GM12878 (cell line): ENCODE data around the gene KYAT1. TPM values are rescaled to one million over a fixed set of nuclear protein-coding genes. Genes with fewer than 3 reads are reported as not detected.
A peak's percentile ranks its signal among the peaks of the same experiment; 100 is the strongest.

Experiments used
- BCLAF1 ChIP-seq: fragments of 450-650 bp; IDR thresholded peaks from 2 replicates; pipeline ENCODE4 v1.6.1; 2017; ENCODE audit warnings: antibody characterized with exemption, mild to moderate bottlenecking, moderate library complexity
- BRCA1 ChIP-seq: IDR thresholded peaks from 2 replicates; pipeline ENCODE4 v1.6.1; 2011; ENCODE audit warnings: low read depth, low read length, improper control_type of control experiment
- CBFB ChIP-seq: IDR thresholded peaks from 2 replicates; pipeline ENCODE4 v1.6.1; 2016; ENCODE audit warnings: antibody characterized with exemption, low read depth
- ELK1 ChIP-seq: IDR thresholded peaks from 2 replicates; pipeline ENCODE4 v1.6.1; 2012; ENCODE audit warnings: low read depth, low read length, improper control_type of control experiment
- FOXK2 ChIP-seq: fragments of 450-650 bp; IDR thresholded peaks from 2 replicates; pipeline ENCODE4 v1.6.1; 2017; ENCODE audit warnings: mild to moderate bottlenecking, moderate library complexity
- HCFC1 ChIP-seq: fragments of 150-350 bp; IDR thresholded peaks from 2 replicates; pipeline ENCODE4 v1.6.1; 2014; ENCODE audit warnings: low read length
- HDAC2 ChIP-seq: fragments of 200-600 bp; sonication (generic); IDR thresholded peaks from 2 replicates; pipeline ENCODE4 v1.6.1; 2017
- IKZF1 ChIP-seq: fragments of 450-650 bp; conservative IDR thresholded peaks from 2 replicates; pipeline ENCODE4 v1.6.1; 2017; ENCODE audit warnings: antibody characterized with exemption, mild to moderate bottlenecking
- MTA3 ChIP-seq: IDR thresholded peaks from 2 replicates; pipeline ENCODE4 v1.6.1; 2012; ENCODE audit warnings: low read length, inconsistent platforms, borderline replicate concordance
- RB1 ChIP-seq: fragments of 450-650 bp; formaldehyde crosslinking; IDR thresholded peaks from 2 replicates; pipeline ENCODE4 v1.6.1; 2017; ENCODE audit warnings: mild to moderate bottlenecking, borderline replicate concordance
- TBL1XR1 ChIP-seq: IDR thresholded peaks from 2 replicates; pipeline ENCODE4 v1.6.1; 2012; ENCODE audit warnings: low read depth, low read length, improper control_type of control experiment
- TCF3 ChIP-seq: IDR thresholded peaks from 2 replicates; pipeline ENCODE4 v1.6.1; 2012; ENCODE audit warnings: low read depth, mild to moderate bottlenecking, low read length, borderline replicate concordance; ENCODE audit not compliant: insufficient read depth
- TCF7 ChIP-seq: IDR thresholded peaks from 2 replicates; pipeline ENCODE4 v1.6.1; 2014; ENCODE audit warnings: antibody characterized with exemption, borderline replicate concordance
- ZNF217 ChIP-seq: fragments of 450-650 bp; IDR thresholded peaks from 2 replicates; pipeline ENCODE4 v1.6.1; 2017; ENCODE audit warnings: antibody characterized with exemption, mild to moderate bottlenecking
- ZNF384 ChIP-seq: IDR thresholded peaks from 2 replicates; pipeline ENCODE4 v1.6.1; 2012; ENCODE audit warnings: low read depth, mild to moderate bottlenecking, low read length, improper control_type of control experiment, borderline replicate concordance
- ZNF687 ChIP-seq: fragments of 450-650 bp; IDR thresholded peaks from 2 replicates; pipeline ENCODE4 v1.6.1; 2017; ENCODE audit warnings: mild to moderate bottlenecking, moderate library complexity
- polyA plus RNA-seq, 11 experiments: library from polyadenylated mRNA; depleted of rRNA in 4 of 11; unstranded in 6 of 11; stranded (reverse) in 5 of 11; fragments of >200 nt; fragmentation: Nextera tagmentation in 4 of 11; fragmentation: Illumina TruSeq in 1 of 11; extraction: Ambion mirVana in 4 of 11; extraction: Trizol in 1 of 11; gene quantifications; 1 replicate in 1 of 11; 2 replicates in 10 of 11; pipeline versions ENCODE4 v1.2.1 to v1.2.3, GENCODE V29; 2011 to 2016; ENCODE audit warnings: inconsistent platforms in 2 of 11, missing spikeins in 2 of 11, low read depth in 1 of 11
- total RNA-seq, 4 experiments: library from RNA; depleted of rRNA in 3 of 4; stranded (reverse); fragments of >200 nt in 3 of 4; fragmentation: Illumina TruSeq in 1 of 4; extraction: Trizol in 1 of 4; gene quantifications; 2 replicates each; pipeline versions ENCODE4 v1.2.1 to v1.2.3, GENCODE V29; 2013 to 2021
- TF ChIP-seq, protein P1 (sequence below): fragments of 450-650 bp; IDR thresholded peaks from 2 replicates; pipeline ENCODE4 v1.6.1; 2016; ENCODE audit warnings: mild to moderate bottlenecking
- TF ChIP-seq, protein P2 (sequence below): fragments of 450-650 bp; IDR thresholded peaks from 2 replicates; pipeline ENCODE4 v1.6.1; 2016; ENCODE audit warnings: mild to moderate bottlenecking

The KYAT1 gene
- total and polyA plus RNA-seq, 10 of the 15 experiments (the other 5 are each of a cell fraction or from before 2014, with no cell fraction given): 5.8 to 15.7 (median 11.4) TPM

DNA sequence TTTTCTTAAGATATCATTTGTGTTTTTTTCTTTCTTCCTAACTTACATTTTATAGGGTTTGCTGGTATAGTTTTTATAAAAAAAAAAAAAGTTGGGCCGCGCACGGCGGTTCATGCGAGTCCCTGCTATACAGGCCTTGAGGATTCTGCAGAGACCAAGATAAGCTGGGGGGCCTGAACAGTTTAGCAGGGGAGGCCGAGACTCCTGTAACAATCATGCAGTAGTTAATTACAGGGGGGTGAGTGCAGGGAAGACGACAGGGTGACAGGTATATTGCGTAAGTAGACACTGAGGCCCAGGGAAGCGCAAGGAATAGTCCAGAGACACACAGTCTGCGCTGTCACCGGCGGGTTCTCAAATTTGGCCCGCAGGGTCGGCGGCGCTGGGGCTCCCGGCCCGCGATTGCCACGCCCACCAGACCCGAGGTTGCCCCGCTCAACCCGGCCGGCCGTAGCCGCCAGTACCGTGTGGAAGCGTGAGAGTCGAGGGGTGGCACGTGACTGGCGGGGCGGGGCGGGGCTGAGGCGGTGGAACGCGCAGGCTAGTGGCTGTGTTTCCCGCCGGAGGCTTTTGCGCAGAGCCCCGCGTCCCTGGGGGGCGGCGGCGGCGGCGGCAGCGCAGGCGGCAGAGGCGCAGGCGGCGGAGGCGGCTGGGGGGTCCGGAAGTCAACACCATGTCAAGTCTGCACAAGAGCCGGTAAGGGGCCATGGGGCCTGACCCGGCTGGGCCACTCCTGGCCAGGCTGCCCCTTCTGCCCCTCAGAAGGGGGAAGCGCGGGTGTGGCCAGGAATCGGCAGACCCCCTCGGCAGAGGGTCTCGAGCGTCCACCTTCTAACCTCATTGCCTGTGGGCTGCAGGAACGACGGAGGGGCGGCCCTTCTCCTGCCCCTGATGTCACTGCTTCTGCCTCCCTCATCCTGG, 94.8 kb downstream of the KYAT1 start, which contains the start of gene TBC1D13 (continued):
- TF ChIP-seq HCFC1 (peak; percentile 74), TCF7 (no peak), MTA3 (no peak), CBFB (peak; percentile 46; the same call in 1 of the 2 replicates), ELK1 (peak; percentile 54), BCLAF1 (no peak), ZNF687 (peak; percentile 68; the same call in 1 of the 2 replicates), TCF3 (0 out of 2 replicates have a peak, but pooled peaks have one; percentile 64), RB1 (peak; percentile 83; the same call in 1 of the 2 replicates), TBL1XR1 (no peak), IKZF1 (peak; percentile 83), HDAC2 (no peak), ZNF384 (0 out of 2 replicates have a peak, but pooled peaks have one; percentile 5), ZNF217 (peak; percentile 57; the same call in 1 of the 2 replicates), BRCA1 (no peak), FOXK2 (peak; percentile 53; the same call in 1 of the 2 replicates)
- TF ChIP-seq, protein P1, sequence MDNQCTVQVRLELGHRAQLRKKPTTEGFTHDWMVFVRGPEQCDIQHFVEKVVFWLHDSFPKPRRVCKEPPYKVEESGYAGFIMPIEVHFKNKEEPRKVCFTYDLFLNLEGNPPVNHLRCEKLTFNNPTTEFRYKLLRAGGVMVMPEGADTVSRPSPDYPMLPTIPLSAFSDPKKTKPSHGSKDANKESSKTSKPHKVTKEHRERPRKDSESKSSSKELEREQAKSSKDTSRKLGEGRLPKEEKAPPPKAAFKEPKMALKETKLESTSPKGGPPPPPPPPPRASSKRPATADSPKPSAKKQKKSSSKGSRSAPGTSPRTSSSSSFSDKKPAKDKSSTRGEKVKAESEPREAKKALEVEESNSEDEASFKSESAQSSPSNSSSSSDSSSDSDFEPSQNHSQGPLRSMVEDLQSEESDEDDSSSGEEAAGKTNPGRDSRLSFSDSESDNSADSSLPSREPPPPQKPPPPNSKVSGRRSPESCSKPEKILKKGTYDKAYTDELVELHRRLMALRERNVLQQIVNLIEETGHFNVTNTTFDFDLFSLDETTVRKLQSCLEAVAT: peak; percentile 99
- TF ChIP-seq, protein P2, sequence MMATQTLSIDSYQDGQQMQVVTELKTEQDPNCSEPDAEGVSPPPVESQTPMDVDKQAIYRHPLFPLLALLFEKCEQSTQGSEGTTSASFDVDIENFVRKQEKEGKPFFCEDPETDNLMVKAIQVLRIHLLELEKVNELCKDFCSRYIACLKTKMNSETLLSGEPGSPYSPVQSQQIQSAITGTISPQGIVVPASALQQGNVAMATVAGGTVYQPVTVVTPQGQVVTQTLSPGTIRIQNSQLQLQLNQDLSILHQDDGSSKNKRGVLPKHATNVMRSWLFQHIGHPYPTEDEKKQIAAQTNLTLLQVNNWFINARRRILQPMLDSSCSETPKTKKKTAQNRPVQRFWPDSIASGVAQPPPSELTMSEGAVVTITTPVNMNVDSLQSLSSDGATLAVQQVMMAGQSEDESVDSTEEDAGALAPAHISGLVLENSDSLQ: no peak
